NCI-H1092 (cell line): Measurements from ENCODE around the gene CPSF7.

ENCODE experiments used
- DNase-seq: peaks from one replicate; lab custom pipeline; 2025; lab: John Stamatoyannopoulos, UW

CPSF7 gene

DNA sequence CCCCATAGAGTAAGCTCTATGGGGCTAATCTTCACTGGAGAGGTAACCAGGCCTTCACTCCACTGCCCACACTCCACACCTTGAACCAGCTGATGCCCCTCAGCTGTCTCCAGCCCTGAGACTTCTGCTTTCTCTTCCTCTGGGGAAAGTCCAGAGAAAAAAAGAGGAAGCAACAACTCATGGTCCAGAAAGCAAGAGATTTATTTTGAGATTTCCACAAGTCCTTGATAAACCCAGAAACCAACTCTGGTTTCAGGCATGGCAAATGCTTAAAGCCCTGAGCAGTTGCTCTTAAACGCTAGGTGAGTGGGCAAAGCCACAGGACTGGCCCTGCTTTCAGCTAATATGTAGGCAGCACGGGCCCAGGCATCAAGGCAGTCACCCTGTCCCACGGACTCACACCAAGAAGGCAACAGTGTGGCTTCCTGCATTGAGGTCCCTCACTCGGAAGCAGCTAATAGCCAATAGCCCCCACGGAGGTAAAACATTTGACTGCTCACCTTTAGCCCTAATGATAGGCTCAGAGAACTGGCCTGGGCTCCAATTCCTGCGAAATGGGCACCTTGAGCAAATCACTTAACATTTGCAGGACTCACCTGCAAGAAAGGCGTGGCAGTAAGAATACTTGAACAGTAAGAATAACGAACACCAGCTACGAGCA is 72.4 kb downstream of the CPSF7 start:
- no peak for DNase-seq

DNA sequence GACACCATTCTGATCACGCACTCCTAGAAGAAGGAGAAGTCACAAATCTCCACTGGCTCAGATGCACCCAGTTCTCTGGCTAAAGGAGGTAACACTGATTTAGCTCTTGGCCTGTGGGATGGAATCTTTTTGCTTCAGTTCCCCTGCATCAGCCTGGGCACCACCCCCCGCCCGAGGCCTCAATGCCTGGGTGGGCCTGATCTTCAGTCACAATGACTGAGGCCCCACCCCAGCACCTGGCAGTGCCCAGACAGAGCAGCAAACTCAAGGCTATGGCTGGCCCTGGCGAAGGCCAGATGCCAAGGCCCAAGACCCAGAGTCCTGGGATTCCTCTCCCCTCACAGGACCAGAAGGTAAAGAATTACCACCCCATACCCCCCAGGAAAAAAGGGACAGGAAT is 73.1 kb downstream of the CPSF7 start:
- DNase-seq, result no peak

DNA sequence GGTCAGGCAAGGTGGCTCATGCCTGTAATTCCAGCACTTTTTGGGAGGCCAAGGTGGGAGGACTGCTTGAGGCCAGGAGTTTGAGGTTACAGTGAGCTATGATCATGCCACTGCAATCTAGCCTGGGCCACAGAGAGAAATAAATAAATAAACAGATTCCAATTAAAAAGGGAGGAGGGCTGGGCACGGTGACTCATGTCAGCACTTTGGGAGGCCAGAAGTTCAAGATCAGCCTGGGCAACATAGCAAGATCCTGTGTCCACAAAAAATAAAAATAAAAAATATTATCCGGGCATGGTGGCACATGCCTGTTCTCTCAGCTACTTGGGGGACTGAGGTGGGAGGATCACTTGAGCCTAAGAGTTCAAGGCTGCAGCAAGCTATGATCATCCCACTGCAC is 75.6 kb downstream of the CPSF7 start:
- no peak for DNase-seq

DNA sequence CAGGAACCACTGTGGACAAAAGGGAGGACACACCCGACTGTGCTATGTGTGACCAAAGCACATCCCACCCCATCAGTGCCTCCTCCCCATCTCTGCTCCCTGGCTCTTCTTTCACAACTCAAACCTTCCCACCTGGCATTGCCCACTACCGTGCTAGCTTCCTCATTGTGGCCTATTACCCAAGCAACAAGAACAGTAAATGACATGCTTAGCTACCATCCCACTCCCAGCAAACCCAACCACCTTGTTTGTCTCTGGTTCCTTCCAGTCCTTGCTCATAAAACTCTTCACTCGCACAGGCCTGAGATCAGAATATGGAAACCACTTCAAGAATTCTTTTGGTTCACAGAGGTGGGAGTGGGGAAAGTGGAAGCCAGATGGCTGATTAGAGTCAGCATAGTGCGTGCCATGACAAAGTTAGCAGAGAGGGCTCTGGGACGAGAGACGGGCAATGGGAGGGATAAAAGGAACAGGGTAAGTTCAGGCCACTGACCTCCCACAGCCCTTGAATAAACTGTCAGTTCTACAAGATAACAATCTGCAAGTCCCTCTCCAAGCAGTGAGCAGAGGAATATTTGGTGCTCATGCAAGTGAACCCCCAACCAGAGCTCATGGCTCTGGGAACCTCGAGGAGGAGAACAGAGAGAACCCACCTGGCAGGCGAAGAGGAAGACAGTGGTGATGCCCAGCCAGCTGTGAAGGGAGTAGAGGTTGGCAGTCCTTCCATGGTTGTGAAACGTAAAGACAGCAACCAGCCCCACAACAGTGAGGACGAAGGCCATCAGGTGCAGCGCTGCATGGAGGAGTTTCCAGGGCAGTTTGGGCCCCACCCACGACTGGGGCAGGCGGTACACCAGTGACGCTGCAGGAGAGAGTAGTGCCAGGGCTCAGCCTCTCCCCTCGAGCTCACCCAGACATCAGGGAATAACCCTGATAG is 76.4 kb downstream of the CPSF7 start:
- DNase-seq, result no peak
